K562 (cell line): ENCODE results near the gene MIER2. TPM values are rescaled to one million over a fixed set of nuclear protein-coding genes. Genes with fewer than 3 reads are reported as not detected.

Experiments
- ATAC-seq: fragments of 200-7000 bp; cut with Tn5 transposase; 3 replicates; pipeline ENCODE4 v1.9.1; 2020; ENCODE audit warnings: moderate library complexity
- BruUV-seq: library from RNA; stranded (reverse); fragments of 400-500 nt; replicated peaks from 2 replicates; lab custom pipeline; 2021; lab: Mats Ljungman, UMichigan
- CTCF ChIA-PET: fragments of 300-600 bp; formaldehyde crosslinking; extraction: SDS; loops from one replicate; lab custom pipeline; 2021; ENCODE audit warnings: low intra/inter-chr PET ratio; lab: Yijun Ruan, JAX
- POLR2A ChIA-PET: fragments of 300-600, 350-650 bp; sonication (Branson Sonifier 250); formaldehyde crosslinking; extraction: SDS; loops from one replicate; lab custom pipeline; 2021; ENCODE audit warnings: antibody characterized with exemption, inconsistent platforms; lab: Yijun Ruan, JAX
- DNase-seq, 4 experiments: peaks; one replicate each; pipeline versions ENCODE4 v3.0.0 to v3.0.0-alpha.2; 2011 to 2018; ENCODE audit warnings: low spot score in 3 of 4, mixed read lengths in 3 of 4; ENCODE audit errors: extremely low read depth in 1 of 4
- FAIRE-seq: peaks from 2 replicates; lab custom pipeline; 2011; peaks lifted over from hg19 to GRCh38; lab: Jason Lieb, UNC
- H2AFZ ChIP-seq: 2 replicates; pipeline ENCODE4 v1.6.0; 2011; ENCODE audit warnings: low read depth, low read length, control low read depth, inconsistent platforms
- H3K27ac ChIP-seq: fragments of 200-600 bp; 3 replicates; pipeline ENCODE4 v1.8.0; 2011; ENCODE audit warnings: low read depth, mild to moderate bottlenecking, control low read depth, inconsistent platforms, low read length, moderate library complexity, mixed read lengths; ENCODE audit errors: extremely low read depth
- H3K27me3 ChIP-seq, 2 experiments: fragments of 300-600 bp in 1 of 2; 2 replicates in 1 of 2; 3 replicates in 1 of 2; pipeline versions ENCODE4 v1.6.0 to v1.8.0; 2011; ENCODE audit warnings: inconsistent platforms in 2 of 2, low read length in 2 of 2, mild to moderate bottlenecking in 1 of 2, mixed read lengths in 1 of 2, moderate library complexity in 1 of 2; ENCODE audit not compliant: control insufficient read depth in 2 of 2, insufficient read depth in 2 of 2
- H3K36me3 ChIP-seq: fragments of 300-600 bp; 3 replicates; pipeline ENCODE4 v1.8.0; 2011; ENCODE audit warnings: mild to moderate bottlenecking, low read length, inconsistent platforms; ENCODE audit not compliant: control insufficient read depth, insufficient read depth
- H3K4me1 ChIP-seq, 2 experiments: fragments of 200-600 bp in 1 of 2; replicated peaks in 1 of 2; 2 replicates in 1 of 2; 3 replicates in 1 of 2; pipeline versions ENCODE4 v1.5.1 to v1.8.0; 2011; ENCODE audit warnings: inconsistent platforms in 2 of 2, low read length in 2 of 2, mild to moderate bottlenecking in 1 of 2, mixed read lengths in 1 of 2, moderate library complexity in 1 of 2; ENCODE audit not compliant: control insufficient read depth in 2 of 2, insufficient read depth in 2 of 2
- H3K4me2 ChIP-seq: 2 replicates; pipeline ENCODE4 v1.6.1; 2011; ENCODE audit warnings: low read length, control low read depth, inconsistent platforms, mixed read lengths; ENCODE audit not compliant: insufficient read depth
- H3K4me3 ChIP-seq: fragments of 200-600 bp; sonication (generic), shearing (Covaris generic); 2 replicates; pipeline ENCODE4 v1.5.1; 2016; ENCODE audit warnings: control low read depth, inconsistent platforms
- H3K79me2 ChIP-seq: fragments of 200-600 bp; 3 replicates; pipeline ENCODE4 v1.8.0; 2011; ENCODE audit warnings: low read length, inconsistent platforms; ENCODE audit not compliant: control insufficient read depth, insufficient read depth
- H3K9ac ChIP-seq, 2 experiments: 2 replicates each; pipeline versions ENCODE4 v1.6.0 to v1.6.1; 2011; ENCODE audit warnings: low read depth in 2 of 2, low read length in 2 of 2, control low read depth in 1 of 2, inconsistent platforms in 1 of 2, mild to moderate bottlenecking in 1 of 2, mixed read lengths in 1 of 2; ENCODE audit not compliant: insufficient read depth in 1 of 2
- H3K9me1 ChIP-seq: one replicate; pipeline ENCODE4 v1.6.0; 2011; ENCODE audit warnings: inconsistent platforms, mild to moderate bottlenecking, low read length, moderate library complexity; ENCODE audit not compliant: control insufficient read depth, insufficient read depth
- H3K9me3 ChIP-seq: replicated peaks from 2 replicates; pipeline ENCODE4 v1.5.1; 2011; ENCODE audit warnings: low read depth, low read length, inconsistent platforms; ENCODE audit not compliant: control insufficient read depth, insufficient read depth
- H4K20me1 ChIP-seq: replicated peaks from 2 replicates; pipeline ENCODE4 v1.6.1; 2011; ENCODE audit warnings: low read length, inconsistent platforms, mixed read lengths; ENCODE audit not compliant: control insufficient read depth, insufficient read depth
- BACH1 ChIP-seq: fragments of 200-800 bp; sonication (Bioruptor generic); IDR thresholded peaks from 2 replicates; pipeline ENCODE4 v1.6.1; 2016; ENCODE audit warnings: missing genetic modification characterization, missing compliant biosample characterization
- DPF2 ChIP-seq: fragments of 450-650 bp; IDR thresholded peaks from 2 replicates; pipeline ENCODE4 v1.6.1; 2016
- HLTF ChIP-seq: fragments of 450-650 bp; IDR thresholded peaks from 2 replicates; pipeline ENCODE4 v1.6.1; 2016
- SP2 ChIP-seq: IDR thresholded peaks from 2 replicates; pipeline ENCODE4 v1.6.1; 2011; ENCODE audit warnings: mild to moderate bottlenecking, low read depth, low read length, moderate library complexity; ENCODE audit not compliant: poor library complexity, severe bottlenecking; ENCODE audit errors: extremely low read depth
- ZKSCAN1 ChIP-seq: fragments of 150-350 bp; IDR thresholded peaks from 2 replicates; pipeline ENCODE4 v1.6.1; 2016; ENCODE audit warnings: low read depth, low read length
- ZNF436 ChIP-seq: fragments of 250-450, 450-650 bp; sonication (Bioruptor Pico); formaldehyde crosslinking; IDR thresholded peaks from 2 replicates; pipeline ENCODE4 v1.7.0; 2020; ENCODE audit warnings: mild to moderate bottlenecking
- WGBS: fragments of 100-300 bp; shearing (Covaris generic); methylation state at CpG from one replicate; pipeline ENCODE4 v1.1.6; 2016; ENCODE audit warnings: low coverage, mixed read lengths; ENCODE audit not compliant: insufficient coverage; ENCODE audit errors: missing lambda C conversion rate; 5-methylcytosine and 5-hydroxymethylcytosine counted together
- in situ Hi-C: fragments of 300-500 bp; cut with MboI; formaldehyde crosslinking; loops from 4 replicates; pipeline ENCODE4 v1.15.0; 2018; ENCODE audit warnings: inconsistent platforms, mixed read lengths
- intact Hi-C: fragments of 100-400 bp; cut with micrococcal nuclease; formaldehyde crosslinking; loops from 2 replicates; pipeline ENCODE4 v1.14.2; 2022
- polyA plus RNA-seq, 8 experiments: library from polyadenylated mRNA; depleted of rRNA in 4 of 8; stranded (reverse) in 5 of 8; unstranded in 3 of 8; fragments of >200 nt; fragmentation: Nextera tagmentation in 2 of 8; fragmentation: Illumina TruSeq in 1 of 8; extraction: Ambion mirVana in 2 of 8; extraction: Trizol in 1 of 8; gene quantifications; 2 replicates each; pipeline versions ENCODE4 v1.2.1 to v1.2.3, GENCODE V29; 2011 to 2014; ENCODE audit warnings: inconsistent platforms in 1 of 8, missing spikeins in 1 of 8
- total RNA-seq, 7 experiments: library from RNA; depleted of rRNA in 6 of 7; stranded (reverse); fragments of >200 nt in 6 of 7; fragmentation: Illumina TruSeq in 2 of 7; extraction: Trizol in 2 of 7; gene quantifications; 2 replicates each; pipeline versions ENCODE4 v1.2.1 to v1.2.3, GENCODE V29; 2011 to 2021; ENCODE audit warnings: low replicate concordance in 1 of 7

MIER2 gene
- total and polyA plus RNA-seq, 9 of the 15 experiments (the other 6 are each of a cell fraction or from before 2014, with no cell fraction given) = 0.46 to 34.7 (median 15.6) TPM

GRCh38 chr19:294946-295686, 49.5 kb downstream of the MIER2 start (continued):
- TF ChIP-seq SP2 (no peak), ZNF436 (CRISPR knock-in tag) (no peak), HLTF (no peak), DPF2 (no peak)

GRCh38 chr19:294341-294945, 50.2 kb downstream of the MIER2 start:
- Histone ChIP-seq H3K9me1 (no peaks in the 10 kb centered on the region), H2AFZ (no peak overlapping the region), H3K4me2 (0 out of 2 replicates have a peak overlapping the region, but pooled peaks have one; percentile 6), H3K27me3 (peaks cover 5 to 28% of the 10 kb centered on the region in 2 experiments; a peak in 4 of 5 replicates), H3K9me3 (no peaks in the 10 kb centered on the region), H3K36me3 (no peaks in the 10 kb centered on the region), H3K9ac (peak overlapping the region in 1 of 2 experiments; percentile 13; a peak in 1 of 4 replicates), H3K4me1 (peaks cover 8 to 45% of the 10 kb centered on the region in 2 experiments; a peak in 4 of 5 replicates), H3K79me2 (no peaks in the 10 kb centered on the region), H4K20me1 (peaks cover 4% of the 10 kb centered on the region; the same call in 1 of the 2 replicates), H3K4me3 (no peak overlapping the region), H3K27ac (no peak overlapping the region)
- in situ Hi-C loops (no loop called here), intact Hi-C loops (no loop called here)
- CTCF ChIA-PET = no interaction called here
- DNase-seq (peak in 1 of 4 experiments; percentile 7), FAIRE-seq (no peak), ATAC-seq (peak; percentile 19; the same call in 1 of the 3 replicates)
- no peak for TF ChIP-seq BACH1 (tag)
- 0 out of 2 replicates have a peak, but pooled peaks have one; percentile 48 for TF ChIP-seq ZKSCAN1
- WGBS = 11% methylated on average over 24 of the region's 29 CpGs
- POLR2A ChIA-PET = interaction anchor here (1.0 to 1.5 kb wide), 3 partner anchors 7 to 20 kb away, joined by 3 to 4 read pairs (median 3); no protein-coding TSS in a partner anchor
- no TSS peak for BruUV-seq
